Right kidney (tissue), 1 donor: ENCODE data around the gene ABTB1.
"Not testable (repeated sequence)": the region's sequence is repeated elsewhere in the genome, so short reads cannot be mapped to it uniquely, and the experiment has no call there.

Experiments
- DNase-seq: peaks from one replicate; pipeline ENCODE4 v3.0.0-alpha.2; 2016

ABTB1 gene

GRCh38 chr3:127647166-127647844 is 25.4 kb upstream of the ABTB1 start:
- peak; percentile 53 for DNase-seq

GRCh38 chr3:127647845-127648204 is 24.9 kb upstream of the ABTB1 start:
- DNase-seq: no peak

- DNase-seq: no peak
Observed at GRCh38 chr3:127650236-127650635, 22.5 kb upstream of the ABTB1 start.

- no peak for DNase-seq
Observed at GRCh38 chr3:127651516-127652172, 21.1 kb upstream of the ABTB1 start.

GRCh38 chr3:127652246-127652995 is 20.3 kb upstream of the ABTB1 start:
- DNase-seq: no peak

GRCh38 chr3:127654374-127654773 is 18.4 kb upstream of the ABTB1 start:
- no peak for DNase-seq

GRCh38 chr3:127654993-127655392 is 17.8 kb upstream of the ABTB1 start:
- not testable (repeated sequence) for DNase-seq

GRCh38 chr3:127655641-127656040 is 17.1 kb upstream of the ABTB1 start:
- DNase-seq: no peak

GRCh38 chr3:127656906-127657305 is 15.8 kb upstream of the ABTB1 start:
- no peak for DNase-seq

- DNase-seq: no peak
Observed at GRCh38 chr3:127658234-127658633, 14.5 kb upstream of the ABTB1 start.

GRCh38 chr3:127660621-127661251 is 12.0 kb upstream of the ABTB1 start:
- DNase-seq: no peak

- no peak for DNase-seq
Observed at GRCh38 chr3:127661600-127661999, 11.2 kb upstream of the ABTB1 start.

GRCh38 chr3:127662001-127662469 is 10.7 kb upstream of the ABTB1 start:
- DNase-seq: no peak

GRCh38 chr3:127663151-127663550 is 9.6 kb upstream of the ABTB1 start:
- no peak for DNase-seq

- DNase-seq: no peak
Observed at GRCh38 chr3:127665165-127665564, 7.6 kb upstream of the ABTB1 start.

- no peak for DNase-seq
Observed at GRCh38 chr3:127665586-127665985, 7.2 kb upstream of the ABTB1 start.

GRCh38 chr3:127666676-127667075 is 6.1 kb upstream of the ABTB1 start:
- DNase-seq: no peak

- DNase-seq: no peak
Observed at GRCh38 chr3:127667119-127667681, 5.6 kb upstream of the ABTB1 start.

GRCh38 chr3:127668906-127669305 is 3.8 kb upstream of the ABTB1 start:
- no peak for DNase-seq

GRCh38 chr3:127669541-127670228 is 3.1 kb upstream of the ABTB1 start:
- no peak for DNase-seq

- DNase-seq: no peak
Observed at GRCh38 chr3:127670229-127670559, 2.6 kb upstream of the ABTB1 start.
